ENCODE measurements around the gene CXCL13.

DNA sequence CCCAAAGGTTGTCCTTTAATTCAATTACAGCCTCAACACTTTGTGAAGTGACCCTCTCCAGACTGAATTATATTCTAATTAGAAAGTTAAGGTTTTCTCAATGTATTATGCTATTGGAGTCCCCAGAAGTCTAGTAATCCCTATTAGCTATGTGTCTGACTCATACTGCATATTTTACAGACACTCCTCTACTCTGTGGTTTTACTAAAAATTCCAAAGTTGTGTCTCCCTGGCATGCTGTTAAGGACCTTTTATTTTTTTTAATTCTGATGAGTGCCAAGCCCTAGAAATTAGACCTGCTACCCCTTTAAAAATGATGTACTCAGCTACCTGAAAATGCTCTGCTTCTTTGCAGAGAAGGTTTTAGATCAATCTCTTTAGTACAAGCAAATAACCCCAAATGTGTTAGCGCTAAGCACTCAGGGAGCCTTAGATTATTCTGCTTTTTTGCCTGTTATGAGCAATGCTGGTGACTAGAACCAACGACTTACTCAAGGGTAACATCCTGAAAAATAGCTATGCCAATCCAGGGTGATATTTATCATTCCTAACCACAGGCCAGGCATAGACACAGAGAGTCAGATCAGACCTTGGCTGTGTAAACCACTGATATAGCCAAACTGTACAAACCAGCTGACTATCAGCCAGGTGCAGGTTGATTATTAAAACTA, 26.1 kb upstream of the CXCL13 start:
- TF ChIP-seq, protein P1, sequence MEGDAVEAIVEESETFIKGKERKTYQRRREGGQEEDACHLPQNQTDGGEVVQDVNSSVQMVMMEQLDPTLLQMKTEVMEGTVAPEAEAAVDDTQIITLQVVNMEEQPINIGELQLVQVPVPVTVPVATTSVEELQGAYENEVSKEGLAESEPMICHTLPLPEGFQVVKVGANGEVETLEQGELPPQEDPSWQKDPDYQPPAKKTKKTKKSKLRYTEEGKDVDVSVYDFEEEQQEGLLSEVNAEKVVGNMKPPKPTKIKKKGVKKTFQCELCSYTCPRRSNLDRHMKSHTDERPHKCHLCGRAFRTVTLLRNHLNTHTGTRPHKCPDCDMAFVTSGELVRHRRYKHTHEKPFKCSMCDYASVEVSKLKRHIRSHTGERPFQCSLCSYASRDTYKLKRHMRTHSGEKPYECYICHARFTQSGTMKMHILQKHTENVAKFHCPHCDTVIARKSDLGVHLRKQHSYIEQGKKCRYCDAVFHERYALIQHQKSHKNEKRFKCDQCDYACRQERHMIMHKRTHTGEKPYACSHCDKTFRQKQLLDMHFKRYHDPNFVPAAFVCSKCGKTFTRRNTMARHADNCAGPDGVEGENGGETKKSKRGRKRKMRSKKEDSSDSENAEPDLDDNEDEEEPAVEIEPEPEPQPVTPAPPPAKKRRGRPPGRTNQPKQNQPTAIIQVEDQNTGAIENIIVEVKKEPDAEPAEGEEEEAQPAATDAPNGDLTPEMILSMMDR (IDR thresholded peaks at IDR 0.05), result no peak
- TF ChIP-seq POLR2A (IDR thresholded peaks at IDR 0.05), result no peak

Measured in lower leg skin (tissue), 3 donors.